ENCODE data around the gene C19orf73. TPM values are rescaled to one million over a fixed set of nuclear protein-coding genes. Genes with fewer than 3 reads are reported as not detected.

Gene C19orf73, protein sequence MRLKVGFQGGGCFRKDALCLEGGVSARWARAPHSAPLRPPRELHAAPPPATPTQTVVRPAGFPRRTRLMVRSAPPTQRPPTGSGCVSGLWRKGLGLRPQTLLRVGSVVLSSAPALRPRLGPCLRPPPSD
- 1 to 10 TPM; 1.8 to 3.2 (median 2.1) TPM for total RNA-seq
- long read RNA-seq, donor 1 = 0 reads
- long read RNA-seq, donor 2, partial matches to known transcripts = 0 of 1 reads
- long read RNA-seq, donor 2, other reads (novel, unspliced or antisense) = 0 of 1 reads

DNA sequence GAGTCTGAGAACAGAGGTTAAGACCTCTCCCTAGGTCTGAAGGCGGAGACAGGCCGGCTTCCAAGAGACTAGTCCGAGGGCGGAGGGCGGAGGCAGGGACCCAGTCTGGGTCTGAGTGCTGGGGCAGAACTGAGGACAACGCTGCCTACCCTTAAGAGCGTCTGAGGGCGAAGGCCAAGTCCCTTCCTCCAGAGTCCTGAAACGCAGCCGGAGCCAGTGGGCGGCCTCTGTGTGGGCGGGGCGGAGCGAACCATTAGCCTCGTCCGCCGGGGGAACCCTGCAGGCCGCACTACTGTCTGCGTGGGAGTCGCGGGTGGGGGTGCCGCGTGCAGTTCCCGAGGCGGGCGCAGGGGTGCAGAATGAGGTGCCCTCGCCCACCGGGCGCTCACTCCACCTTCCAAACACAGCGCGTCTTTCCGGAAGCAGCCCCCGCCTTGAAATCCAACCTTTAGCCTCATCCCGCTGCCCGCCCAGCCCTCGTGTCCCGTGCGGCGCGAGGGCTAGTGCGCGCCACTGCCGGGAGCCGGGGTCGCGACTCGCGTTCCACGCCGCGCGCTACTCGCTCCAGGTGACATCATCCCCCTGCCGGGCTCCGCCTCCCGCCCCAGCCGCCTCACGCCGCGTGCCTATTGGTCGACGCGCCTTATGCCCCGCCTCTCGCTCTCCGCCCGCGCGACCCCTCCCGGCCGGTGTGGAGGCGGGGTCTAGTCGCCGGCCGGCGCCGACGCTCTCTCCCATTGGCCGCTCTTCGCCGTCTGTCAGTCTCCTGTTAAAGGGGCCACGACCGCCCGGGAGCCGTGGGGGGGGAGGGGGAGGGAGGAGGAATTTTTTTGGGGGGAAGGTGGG, at the start of gene C19orf73:
Gene C19orf73, minus strand, starts transcription at position 579 of the 846 bp plus-strand sequence. Its CDS starts 121 bp downstream, at position 458.
- TF ChIP-seq, protein P1, sequence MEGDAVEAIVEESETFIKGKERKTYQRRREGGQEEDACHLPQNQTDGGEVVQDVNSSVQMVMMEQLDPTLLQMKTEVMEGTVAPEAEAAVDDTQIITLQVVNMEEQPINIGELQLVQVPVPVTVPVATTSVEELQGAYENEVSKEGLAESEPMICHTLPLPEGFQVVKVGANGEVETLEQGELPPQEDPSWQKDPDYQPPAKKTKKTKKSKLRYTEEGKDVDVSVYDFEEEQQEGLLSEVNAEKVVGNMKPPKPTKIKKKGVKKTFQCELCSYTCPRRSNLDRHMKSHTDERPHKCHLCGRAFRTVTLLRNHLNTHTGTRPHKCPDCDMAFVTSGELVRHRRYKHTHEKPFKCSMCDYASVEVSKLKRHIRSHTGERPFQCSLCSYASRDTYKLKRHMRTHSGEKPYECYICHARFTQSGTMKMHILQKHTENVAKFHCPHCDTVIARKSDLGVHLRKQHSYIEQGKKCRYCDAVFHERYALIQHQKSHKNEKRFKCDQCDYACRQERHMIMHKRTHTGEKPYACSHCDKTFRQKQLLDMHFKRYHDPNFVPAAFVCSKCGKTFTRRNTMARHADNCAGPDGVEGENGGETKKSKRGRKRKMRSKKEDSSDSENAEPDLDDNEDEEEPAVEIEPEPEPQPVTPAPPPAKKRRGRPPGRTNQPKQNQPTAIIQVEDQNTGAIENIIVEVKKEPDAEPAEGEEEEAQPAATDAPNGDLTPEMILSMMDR (IDR thresholded peaks at IDR 0.05) = no peak
- peak; percentile 91 for ATAC-seq
- DNase-seq = peak; percentile 94 to 97 (median 96)
- Histone ChIP-seq H3K9me3 (no peaks in the 10 kb centered on the region), H3K4me1 (ENCODE audit: low read depth) (peaks cover 32% of the 10 kb centered on the region), H3K36me3 (ENCODE audit: low read depth) (no peaks in the 10 kb centered on the region), H3K4me3 (peak within 1 kb of the TSS; percentile 38)
- intact Hi-C loops (cut with DNase I, micrococcal nuclease) = no loop called here

DNA sequence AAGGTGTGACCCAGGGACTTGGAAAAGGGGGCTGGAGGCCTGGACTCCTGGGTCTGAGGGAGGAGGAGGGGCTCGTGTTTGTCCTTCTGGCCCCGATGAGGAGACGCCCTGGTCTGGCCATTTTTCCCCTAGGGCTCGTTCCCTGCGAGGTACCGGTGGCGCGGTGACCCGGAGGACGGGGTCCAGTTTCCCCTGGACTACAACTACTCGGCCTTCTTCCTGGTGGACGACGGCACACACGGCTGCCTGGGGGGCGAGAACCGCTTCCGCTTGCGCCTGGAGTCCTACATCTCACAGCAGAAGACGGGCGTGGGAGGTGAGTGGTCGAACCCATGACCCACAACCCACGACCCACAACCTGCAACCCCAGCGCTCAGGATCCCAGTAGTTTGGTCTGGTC, 49.5 kb upstream of the C19orf73 start:
- intact Hi-C loops (cut with DNase I, micrococcal nuclease) = no loop called here
- Histone ChIP-seq H3K4me3 (no peak overlapping the region), H3K4me1 (ENCODE audit: low read depth) (peaks cover 38% of the 10 kb centered on the region), H3K9me3 (no peaks in the 10 kb centered on the region), H3K36me3 (ENCODE audit: low read depth) (no peaks in the 10 kb centered on the region)
- ATAC-seq (no peak), DNase-seq (peak in 1 of 3 donors; percentile 55)
- TF ChIP-seq, protein P1 (IDR thresholded peaks at IDR 0.05) = no peak

DNA sequence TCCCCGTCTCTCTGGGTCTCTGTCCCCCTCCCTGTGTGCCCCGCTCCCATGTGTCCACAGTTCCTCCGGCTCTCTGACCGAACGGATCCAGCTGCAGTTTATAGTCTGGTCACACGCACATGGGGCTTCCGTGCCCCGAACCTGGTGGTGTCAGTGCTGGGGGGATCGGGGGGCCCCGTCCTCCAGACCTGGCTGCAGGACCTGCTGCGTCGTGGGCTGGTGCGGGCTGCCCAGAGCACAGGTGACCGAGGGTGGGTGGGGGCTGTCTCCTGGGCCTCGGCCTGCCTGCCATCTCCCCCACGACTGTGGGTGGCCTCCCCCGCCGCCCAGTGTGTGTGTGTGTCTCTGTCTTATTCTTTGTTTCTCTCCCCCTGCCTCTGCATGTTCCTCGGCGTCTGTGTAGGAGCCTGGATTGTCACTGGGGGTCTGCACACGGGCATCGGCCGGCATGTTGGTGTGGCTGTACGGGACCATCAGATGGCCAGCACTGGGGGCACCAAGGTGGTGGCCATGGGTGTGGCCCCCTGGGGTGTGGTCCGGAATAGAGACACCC, 49.0 kb upstream of the C19orf73 start:
- no peaks in the 10 kb centered on the region for H3K9me3 ChIP-seq

DNA sequence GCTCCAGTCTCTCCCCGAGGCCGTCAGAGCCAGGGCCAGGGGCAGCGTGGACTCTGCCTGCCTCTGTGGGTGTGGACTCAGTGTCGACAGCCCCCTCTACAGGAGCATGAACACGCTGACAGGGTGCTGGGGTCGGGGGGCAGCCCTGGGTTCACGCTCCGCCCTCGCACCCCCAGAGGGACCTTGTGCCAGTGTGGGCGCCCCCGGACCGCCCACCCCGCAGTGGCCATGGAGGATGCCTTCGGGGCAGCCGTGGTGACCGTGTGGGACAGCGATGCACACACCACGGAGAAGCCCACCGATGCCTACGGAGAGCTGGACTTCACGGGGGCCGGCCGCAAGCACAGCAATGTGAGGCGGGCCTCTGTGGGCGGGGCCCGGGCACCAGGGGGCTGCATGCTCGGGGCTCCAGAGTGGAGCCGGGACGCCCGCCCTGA, 46.9 kb upstream of the C19orf73 start:
- peak; percentile 32 for ATAC-seq
- intact Hi-C loops (cut with DNase I, micrococcal nuclease) = no loop called here
- no peaks in the 10 kb centered on the region for H3K36me3 ChIP-seq (ENCODE audit: low read depth)
- TF ChIP-seq, protein P1 (IDR thresholded peaks at IDR 0.05) = no peak
- DNase-seq = peak in 2 of 3 donors; percentile 58 to 61
- peaks cover 44% of the 10 kb centered on the region for H3K4me1 ChIP-seq (ENCODE audit: low read depth)
- H3K9me3 ChIP-seq = no peaks in the 10 kb centered on the region
- no peak overlapping the region for H3K4me3 ChIP-seq

More for the DNA sequence above, 49.0 kb upstream of the C19orf73 start:
- ATAC-seq (peak; percentile 5), DNase-seq (peak in 2 of 3 donors; percentile 49 to 50)
- intact Hi-C loops (cut with DNase I, micrococcal nuclease) = no loop called here
- Histone ChIP-seq H3K36me3 (ENCODE audit: low read depth) (no peaks in the 10 kb centered on the region), H3K4me1 (ENCODE audit: low read depth) (peaks cover 41% of the 10 kb centered on the region), H3K4me3 (no peak overlapping the region)
- TF ChIP-seq, protein P1 (IDR thresholded peaks at IDR 0.05) = no peak

DNA sequence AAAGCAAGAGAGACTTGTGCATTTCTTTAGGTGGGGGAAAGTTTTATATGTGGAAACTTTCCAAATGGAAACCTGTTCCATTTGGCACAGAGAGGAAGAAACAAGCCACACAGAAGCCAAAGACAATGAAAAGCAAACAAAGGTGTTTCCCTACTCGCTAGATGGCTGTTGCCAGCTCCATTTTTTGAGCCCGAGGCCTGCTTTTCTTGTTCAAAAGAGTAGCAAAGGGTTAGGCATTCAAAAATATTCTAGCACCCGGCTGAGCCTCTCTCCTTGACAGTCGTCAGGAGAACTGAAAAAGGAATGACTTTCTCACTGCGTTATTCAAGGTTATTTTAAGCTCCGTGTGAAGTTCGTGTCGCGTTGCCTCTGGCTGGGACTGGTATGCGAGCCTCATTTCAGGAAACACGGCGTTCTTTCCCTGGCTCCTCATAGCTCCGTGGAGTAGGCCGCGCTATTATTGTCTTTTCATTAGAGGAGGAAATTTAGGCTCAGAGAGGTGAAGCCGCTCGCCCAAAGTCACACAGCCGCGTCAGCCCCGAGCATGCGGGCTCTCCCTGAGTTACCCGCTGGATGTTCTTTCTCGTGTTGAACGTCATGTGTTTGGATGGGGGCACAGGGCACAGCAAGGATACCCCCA, 46.3 kb upstream of the C19orf73 start:
- Histone ChIP-seq H3K9me3 (no peaks in the 10 kb centered on the region), H3K4me1 (ENCODE audit: low read depth) (peaks cover 46% of the 10 kb centered on the region), H3K4me3 (no peak overlapping the region), H3K36me3 (ENCODE audit: low read depth) (no peaks in the 10 kb centered on the region)
- TF ChIP-seq, protein P1 (IDR thresholded peaks at IDR 0.05) = no peak
- intact Hi-C loops (cut with DNase I, micrococcal nuclease) = no loop called here
- ATAC-seq = peak; percentile 67
- DNase-seq = peak in 2 of 3 donors; percentile 32 to 57

All from mucosa of descending colon (tissue), 3 donors.